ENCODE data around the gene ARHGAP22.

DNA sequence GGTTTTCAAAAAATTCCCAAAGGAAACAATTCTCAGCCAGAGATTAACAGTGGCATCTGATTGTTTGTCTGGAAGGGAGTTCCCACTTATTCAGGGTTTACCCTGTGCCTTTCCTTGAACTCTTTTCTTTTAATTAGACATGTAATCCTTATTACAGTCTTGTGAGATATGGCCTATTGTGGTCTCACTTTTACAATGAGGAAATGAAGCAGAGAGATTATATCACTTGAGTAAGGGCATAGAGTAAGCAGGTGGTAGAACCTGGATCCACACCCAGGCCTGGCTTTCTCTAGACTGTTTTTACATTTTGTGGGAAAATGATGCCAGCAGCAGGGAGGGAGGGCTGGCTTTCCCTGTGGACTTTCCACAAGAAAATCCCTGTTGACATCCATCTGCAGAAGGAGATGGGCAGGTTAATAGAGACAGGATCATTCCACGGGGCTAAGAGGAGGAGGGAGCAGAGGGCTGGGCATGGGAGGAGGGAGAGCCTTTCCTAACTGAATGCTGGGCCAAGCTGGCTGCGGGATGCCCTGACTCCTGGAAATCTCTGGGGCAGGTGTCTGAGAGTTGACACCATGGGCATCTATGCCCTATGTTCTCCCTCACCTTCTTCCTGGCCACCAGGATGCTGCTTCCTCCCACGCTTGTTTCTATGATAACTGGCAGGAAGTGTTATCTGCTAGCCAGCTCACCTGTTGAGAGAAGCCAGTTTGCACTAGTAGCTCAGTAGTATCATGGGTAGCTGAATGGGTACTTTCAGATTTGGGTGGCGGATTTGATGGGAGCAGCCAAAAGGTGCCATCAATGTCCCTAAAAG lies 28.7 kb upstream of the ARHGAP22 start:
- TF ChIP-seq, protein P1, sequence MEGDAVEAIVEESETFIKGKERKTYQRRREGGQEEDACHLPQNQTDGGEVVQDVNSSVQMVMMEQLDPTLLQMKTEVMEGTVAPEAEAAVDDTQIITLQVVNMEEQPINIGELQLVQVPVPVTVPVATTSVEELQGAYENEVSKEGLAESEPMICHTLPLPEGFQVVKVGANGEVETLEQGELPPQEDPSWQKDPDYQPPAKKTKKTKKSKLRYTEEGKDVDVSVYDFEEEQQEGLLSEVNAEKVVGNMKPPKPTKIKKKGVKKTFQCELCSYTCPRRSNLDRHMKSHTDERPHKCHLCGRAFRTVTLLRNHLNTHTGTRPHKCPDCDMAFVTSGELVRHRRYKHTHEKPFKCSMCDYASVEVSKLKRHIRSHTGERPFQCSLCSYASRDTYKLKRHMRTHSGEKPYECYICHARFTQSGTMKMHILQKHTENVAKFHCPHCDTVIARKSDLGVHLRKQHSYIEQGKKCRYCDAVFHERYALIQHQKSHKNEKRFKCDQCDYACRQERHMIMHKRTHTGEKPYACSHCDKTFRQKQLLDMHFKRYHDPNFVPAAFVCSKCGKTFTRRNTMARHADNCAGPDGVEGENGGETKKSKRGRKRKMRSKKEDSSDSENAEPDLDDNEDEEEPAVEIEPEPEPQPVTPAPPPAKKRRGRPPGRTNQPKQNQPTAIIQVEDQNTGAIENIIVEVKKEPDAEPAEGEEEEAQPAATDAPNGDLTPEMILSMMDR (conservative IDR thresholded peaks at IDR 0.05; ENCODE audit: low read depth, low read length): no peak
- TF ChIP-seq RAD21 (IDR thresholded peaks at IDR 0.05; ENCODE audit: low read length) (no peak), POLR2A (IDR thresholded peaks at IDR 0.05; ENCODE audit: low read depth, low read length) (no peak), RCOR1 (IDR thresholded peaks at IDR 0.05; ENCODE audit: insufficient replicate concordance, low read length) (no peak)
- TF ChIP-seq, protein P2, sequence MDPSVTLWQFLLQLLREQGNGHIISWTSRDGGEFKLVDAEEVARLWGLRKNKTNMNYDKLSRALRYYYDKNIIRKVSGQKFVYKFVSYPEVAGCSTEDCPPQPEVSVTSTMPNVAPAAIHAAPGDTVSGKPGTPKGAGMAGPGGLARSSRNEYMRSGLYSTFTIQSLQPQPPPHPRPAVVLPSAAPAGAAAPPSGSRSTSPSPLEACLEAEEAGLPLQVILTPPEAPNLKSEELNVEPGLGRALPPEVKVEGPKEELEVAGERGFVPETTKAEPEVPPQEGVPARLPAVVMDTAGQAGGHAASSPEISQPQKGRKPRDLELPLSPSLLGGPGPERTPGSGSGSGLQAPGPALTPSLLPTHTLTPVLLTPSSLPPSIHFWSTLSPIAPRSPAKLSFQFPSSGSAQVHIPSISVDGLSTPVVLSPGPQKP (IDR thresholded peaks at IDR 0.05; ENCODE audit: borderline replicate concordance, low read depth, low read length): no peak

Measured in IMR-90 (cell line).